DMS153 treated with DMSO at 0.1 percent for 48 hours (cell line): ENCODE results near the gene RASA3.
"Not testable (repeated sequence)": the region's sequence is repeated elsewhere in the genome, so short reads cannot be mapped to it uniquely, and the experiment has no call there.

ENCODE experiments used
- DNase-seq: peaks from one replicate; lab custom pipeline; 2025; ENCODE audit not compliant: unreplicated experiment; lab: John Stamatoyannopoulos, UW

The RASA3 gene

DNA sequence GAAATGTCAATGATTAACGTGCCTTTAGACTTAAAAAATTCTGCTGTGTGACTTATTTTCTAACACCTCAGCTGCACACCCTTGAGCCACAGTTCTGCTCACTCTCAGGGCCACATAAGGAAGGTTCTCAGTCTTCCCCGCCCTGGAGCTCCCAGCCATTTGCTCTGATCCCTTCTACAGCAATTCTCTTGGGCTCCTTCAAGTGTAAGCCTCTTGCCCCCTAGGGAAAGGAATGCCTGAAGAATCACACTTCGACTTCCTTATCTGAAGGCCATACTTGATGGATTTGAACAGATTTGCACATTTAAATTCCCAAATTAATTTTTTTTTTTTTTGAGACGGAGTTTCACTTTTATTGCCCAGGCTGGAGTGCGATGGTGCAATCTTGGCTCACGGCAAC lies 44.2 kb downstream of the RASA3 start:
- DNase-seq = no peak

- DNase-seq = no peak
Measured at GRCh38 chr13:114087430-114087829, 45.0 kb downstream of the RASA3 start.

- no peak for DNase-seq
Measured at GRCh38 chr13:114082849-114083645, 49.4 kb downstream of the RASA3 start.

GRCh38 chr13:114081761-114082681 lies 50.4 kb downstream of the RASA3 start:
- no peak for DNase-seq

GRCh38 chr13:114080739-114081561 lies 51.5 kb downstream of the RASA3 start:
- no peak for DNase-seq

DNA sequence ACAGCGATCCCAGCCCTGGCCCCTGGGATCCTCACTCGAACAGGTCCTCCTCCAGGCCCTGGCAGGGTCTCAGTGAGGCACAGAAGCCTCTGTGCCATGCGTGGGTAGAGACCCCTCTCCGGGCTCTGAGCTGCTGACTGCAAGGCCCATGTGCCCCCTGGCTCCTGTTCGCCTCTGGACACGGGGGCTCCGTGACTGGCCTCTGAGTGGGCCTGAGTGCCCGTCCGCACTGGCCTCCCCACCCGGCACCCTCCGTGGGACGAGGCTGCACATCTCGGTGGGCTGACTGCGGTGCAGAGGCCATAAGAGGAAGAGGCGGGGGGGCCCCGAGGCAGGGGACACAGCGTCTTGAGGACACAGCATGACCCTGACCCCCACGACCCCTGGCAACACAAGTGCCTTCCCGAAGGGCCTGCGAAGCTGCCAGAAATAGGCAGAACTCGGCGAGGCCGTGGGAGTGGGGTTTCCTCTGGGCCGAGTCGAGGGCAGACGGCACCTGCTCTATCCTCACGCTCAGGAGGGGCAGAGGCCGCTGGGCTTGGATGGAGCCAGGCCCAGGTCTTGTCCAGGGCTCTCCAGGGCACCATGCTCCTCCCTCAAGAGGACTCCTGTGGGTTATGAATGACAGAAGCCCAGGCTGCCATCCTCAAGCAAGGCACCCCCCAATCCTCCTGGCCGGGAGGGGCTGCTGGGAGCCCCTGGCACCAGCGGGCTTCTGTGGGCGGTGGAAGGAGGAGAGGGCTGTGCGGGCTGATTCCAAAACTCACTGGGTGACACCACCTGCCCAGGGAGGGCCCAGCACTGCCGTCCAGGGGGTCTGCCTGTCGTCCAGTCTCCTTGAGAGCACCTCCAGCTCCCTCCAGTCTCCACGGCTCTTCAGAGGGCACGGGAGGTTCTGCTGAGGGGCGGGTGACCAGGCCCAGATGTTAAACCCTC lies 52.6 kb downstream of the RASA3 start:
- no peak for DNase-seq

DNA sequence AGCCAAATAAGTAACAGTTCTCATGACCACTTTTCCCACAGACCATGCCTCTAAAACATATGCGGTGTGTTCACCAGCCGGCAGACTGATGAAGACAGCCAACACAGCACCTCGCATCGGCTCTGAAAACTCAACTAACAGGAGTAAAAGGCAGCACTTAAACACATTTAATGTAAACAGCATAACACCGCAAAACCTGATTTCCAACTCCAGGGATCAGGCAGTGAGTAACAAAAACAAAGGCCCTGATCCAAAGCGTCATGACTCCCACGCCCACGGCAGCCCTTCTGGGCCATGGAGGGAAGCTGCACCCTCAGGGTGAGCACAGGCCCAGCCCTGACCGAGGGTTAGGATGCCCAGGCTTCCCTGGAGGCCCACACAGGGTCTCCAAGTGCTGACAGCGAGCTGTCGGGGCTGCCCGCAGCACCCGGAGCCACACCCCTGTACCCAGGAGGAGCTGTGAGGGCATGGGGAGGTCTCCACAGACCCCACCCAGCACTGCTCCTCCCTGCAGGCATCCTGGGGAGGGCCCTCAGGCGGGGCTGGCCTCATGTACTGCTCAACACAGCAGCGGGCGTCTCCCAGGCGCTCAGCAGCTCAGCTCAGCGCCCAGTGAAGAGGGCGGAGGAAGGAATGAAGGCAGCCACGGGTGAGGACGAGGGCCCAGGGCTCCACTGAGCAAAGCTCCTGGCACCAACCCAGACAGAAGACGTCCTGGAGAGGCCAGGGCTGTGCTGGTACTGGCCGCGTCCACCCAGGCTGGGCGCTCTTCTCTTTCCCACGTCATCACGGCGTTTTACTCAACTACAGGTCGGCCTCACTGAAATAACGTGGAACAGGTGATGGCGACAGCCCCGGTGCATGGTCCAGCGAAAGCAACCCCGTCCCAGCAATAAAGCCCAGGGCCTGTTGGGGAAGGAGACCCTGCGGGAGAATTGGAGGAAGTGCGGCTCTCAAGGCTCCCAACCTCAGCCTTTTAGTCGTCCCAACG lies 53.7 kb downstream of the RASA3 start:
- DNase-seq = no peak

- DNase-seq = no peak
Measured at GRCh38 chr13:114077933-114078325, 54.5 kb downstream of the RASA3 start.

DNA sequence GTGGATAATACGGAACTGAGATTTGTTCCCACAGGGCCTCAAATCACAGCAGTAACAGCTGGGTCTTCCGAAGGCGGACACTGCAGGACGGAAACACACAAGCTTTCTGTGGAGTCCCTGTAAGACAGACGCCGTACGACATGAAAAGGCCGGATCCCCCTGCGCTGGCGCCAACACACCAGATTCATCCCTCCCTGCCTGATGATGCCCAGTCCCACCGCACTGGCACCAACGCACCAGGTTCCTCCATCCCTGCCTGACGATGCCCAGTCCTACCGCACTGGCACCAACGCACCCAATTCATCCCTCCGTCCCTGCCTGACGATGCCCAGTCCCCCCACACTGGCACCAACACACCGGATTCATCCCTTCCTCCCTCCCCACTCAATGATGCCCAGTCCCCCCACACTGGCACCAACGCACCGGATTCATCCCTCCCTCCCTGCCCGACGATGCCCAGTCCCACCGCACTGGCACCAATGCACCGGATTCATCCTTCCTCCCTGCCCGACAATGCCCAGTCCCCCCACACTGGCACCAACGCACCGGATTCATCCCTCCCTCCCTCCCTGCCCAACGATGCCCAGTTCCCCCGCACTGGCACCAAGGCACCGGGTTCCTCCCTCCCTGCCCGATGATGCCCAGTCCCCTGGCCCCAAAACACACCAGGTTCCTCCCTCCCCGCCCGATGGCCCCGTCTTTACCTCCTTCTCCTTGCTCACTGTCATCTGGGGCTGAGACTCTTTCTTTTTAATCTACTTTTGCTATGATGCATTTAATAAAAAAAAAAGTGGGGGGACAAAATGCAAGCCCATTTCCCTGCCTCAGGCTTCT lies 55.1 kb downstream of the RASA3 start:
- no peak for DNase-seq

DNA sequence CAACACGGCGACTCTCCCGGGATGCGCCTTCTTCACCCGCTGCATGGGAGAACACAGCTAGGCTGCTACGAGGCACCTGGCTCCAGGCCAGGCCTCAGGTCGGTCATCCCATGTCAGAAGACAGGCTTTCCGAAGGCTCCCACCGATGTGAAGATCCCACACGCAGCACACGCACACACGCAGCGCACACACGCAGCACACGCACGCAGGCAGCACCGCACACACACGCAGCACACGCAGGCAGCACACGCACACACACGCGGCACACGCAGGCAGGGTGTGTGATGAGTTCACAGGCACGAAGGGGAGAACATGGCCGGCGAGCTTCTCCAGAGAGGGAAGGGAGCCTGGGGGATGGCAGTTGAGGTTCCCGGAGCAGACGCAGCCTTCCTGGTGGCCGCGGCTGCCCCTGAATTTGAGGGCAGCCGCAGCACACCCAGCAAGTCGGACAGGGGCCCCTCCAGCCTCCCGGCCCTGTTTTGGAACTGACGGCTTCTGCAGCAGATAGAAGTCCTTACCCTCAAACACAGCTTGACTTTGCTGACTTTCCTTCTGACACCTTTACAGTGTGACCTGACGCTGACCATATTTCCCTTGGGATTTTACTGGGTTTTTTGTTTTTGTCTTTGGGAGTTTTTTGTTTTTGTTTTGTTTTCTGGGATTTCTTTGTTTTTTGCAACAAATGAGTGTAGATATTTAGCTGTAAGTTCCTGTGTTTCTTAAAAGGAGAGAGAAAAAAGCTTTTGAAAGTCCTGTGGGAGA lies 55.9 kb downstream of the RASA3 start:
- DNase-seq = no peak

- not testable (repeated sequence) for DNase-seq
Measured at GRCh38 chr13:114075811-114076210, 56.6 kb downstream of the RASA3 start.

GRCh38 chr13:114074671-114075315 lies 57.6 kb downstream of the RASA3 start:
- DNase-seq = no peak

GRCh38 chr13:114073881-114074612 lies 58.4 kb downstream of the RASA3 start:
- DNase-seq = no peak

GRCh38 chr13:114072421-114072820 lies 60.0 kb downstream of the RASA3 start:
- DNase-seq = no peak

- DNase-seq = no peak
Measured at GRCh38 chr13:114071991-114072390, 60.4 kb downstream of the RASA3 start.

- no peak for DNase-seq
Measured at GRCh38 chr13:114071410-114071809, 61.0 kb downstream of the RASA3 start.
